HG02571 (cell line): ENCODE results near the gene ACSF3.

Experiments used
- ATAC-seq: cut with Tn5 transposase; IDR thresholded peaks from one replicate; pipeline ENCODE4 v1.9.1; 2021; ENCODE audit warnings: mild to moderate bottlenecking, moderate library complexity; ENCODE audit not compliant: unreplicated experiment

The ACSF3 gene

DNA sequence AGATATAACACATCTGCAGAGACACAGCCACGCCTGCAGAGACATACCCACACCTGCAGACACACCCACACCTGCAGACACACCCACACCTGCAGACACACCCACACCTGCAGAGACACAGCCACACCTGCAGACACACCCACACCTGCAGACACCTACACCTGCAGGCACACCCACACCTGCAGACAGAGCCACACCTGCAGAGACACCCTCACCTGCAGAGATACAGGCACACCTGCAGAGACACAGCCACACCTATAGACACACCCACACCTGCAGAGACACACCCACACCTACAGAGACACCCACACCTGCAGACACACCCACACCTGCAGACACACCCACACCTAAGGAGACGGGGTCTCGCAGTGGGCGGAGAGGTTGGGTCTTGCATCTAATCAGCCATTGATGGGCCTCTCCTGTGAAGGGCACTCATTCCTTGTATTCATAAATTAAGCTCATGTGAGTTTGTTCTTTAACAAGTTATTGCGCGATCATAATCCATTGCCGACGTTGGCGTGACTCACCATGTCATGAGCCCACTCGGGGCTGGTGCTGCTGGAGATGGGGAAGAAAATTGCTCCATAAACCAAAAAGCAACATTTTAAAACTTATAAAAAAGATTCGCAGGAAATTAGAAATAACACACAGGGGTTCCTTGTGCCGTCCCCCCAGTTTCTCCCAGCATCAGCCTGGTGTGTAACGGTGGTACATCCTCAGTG, 49.0 kb downstream of the ACSF3 start:
- no peak for ATAC-seq

DNA sequence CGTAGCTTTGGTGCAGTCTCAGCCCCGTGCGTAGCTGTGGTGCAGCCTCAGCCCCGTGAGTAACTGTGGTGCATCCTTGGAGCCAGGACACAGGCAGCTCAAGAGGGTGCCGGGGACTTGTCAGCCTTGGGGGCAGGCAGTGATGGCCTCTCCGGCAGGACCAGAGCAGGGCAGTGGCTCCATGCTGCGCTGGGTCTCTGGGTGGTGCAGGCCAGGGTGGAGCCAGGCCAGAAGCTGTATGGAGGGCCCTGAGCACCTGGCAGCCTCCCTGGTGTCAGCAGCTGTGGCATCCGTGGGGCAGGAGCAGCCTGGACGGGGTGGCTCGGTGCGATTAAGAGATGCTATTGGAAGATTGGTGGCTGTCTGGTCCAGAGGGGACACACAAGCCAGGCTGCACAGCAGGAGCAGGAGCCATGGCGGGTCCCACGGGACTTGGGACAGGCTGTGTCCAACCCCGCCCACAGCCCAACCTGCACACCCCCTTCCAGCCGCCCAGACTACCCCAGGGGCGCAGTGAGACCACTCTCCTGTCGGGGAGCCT, 49.6 kb downstream of the ACSF3 start:
- no peak for ATAC-seq

DNA sequence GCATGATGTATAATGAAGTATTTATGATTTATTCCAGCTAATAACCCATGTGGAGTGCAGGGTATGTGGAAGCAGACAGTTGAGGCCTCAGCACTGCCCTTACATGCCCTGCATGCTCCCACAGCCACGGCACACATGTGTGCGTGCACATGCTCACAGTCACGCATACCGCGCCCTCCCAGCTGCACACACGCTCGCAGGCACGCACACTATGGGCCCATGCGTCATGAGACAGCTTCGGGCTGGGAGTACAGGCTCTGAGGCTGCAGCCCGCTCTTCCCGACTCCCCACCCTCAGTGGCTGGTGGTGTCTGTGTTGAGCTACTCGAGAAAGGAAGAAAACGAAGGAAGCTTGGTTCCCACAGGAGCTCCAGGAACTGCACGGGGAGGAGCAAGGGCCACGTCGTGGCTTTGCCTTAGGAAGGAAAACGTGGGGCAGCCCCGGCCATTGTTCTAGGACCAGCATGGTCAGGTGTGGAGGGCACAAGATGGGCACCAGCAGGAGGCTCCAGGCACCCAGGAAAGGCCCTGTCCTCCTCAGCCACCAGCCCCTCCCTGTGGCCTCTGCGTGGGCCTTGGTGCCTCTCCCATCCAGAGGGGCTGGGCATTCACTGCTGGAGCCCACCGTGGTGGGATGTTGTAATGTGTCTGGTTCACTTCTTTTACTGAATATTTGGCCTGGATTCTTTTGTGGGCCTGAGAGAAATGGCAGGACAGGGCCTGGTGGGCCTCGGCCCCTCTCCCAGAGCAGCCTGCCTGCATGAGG, 50.4 kb downstream of the ACSF3 start:
- ATAC-seq, result no peak

DNA sequence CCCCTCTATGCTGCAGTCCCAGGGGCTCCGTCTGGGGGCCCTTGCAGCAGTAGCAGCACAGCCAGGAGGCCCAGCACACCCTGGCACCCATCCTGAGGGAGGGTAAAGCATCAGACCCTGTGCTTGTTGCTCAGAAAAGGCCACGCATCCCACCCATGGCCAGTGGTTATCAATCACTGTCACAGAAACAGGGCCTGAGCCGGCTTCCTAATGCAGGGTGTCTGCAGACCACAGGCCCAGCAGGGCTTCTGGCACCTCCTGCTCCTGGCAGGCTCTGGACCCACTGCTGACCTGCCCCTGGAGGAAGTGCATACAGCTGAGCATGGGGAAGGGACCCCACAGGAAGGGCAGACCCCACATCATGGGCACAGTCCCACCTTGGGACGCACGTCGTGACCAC, 51.0 kb downstream of the ACSF3 start:
- ATAC-seq, result no peak

DNA sequence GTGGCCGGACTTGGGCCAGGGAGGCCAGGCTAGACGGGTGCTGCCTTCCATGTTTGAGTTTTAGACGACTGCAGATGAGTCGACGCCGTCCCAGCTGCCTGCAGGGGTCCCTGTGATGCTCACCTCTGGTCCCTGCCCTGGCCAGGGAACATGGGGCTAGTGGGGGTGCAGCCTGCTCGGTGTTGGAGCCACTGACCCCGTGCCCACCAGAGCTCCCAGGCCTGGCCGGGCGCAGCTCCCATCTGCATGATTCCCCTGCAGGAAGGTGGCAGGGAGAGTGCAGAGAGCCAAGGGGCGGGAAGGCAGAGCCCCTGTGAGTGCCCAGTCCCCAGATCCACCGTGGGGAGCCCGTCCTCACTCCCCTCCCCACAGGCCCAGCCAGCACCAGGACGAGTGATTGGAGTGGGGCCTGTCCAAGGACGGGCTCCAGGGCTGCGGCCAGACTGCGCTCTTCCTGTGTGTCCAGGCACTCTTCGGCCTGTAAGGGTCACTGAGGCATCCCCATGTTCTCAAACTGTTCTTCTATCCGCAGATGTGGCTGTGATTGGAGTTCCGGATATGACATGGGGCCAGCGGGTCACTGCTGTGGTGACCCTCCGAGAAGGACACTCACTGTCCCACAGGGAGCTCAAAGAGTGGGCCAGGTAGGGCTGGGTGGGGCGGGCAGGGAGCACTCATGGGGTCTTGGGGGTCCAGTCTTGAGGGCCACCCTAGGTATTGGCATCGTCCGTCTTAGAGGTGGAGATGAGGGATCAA, 51.9 kb downstream of the ACSF3 start:
- ATAC-seq, result no peak

DNA sequence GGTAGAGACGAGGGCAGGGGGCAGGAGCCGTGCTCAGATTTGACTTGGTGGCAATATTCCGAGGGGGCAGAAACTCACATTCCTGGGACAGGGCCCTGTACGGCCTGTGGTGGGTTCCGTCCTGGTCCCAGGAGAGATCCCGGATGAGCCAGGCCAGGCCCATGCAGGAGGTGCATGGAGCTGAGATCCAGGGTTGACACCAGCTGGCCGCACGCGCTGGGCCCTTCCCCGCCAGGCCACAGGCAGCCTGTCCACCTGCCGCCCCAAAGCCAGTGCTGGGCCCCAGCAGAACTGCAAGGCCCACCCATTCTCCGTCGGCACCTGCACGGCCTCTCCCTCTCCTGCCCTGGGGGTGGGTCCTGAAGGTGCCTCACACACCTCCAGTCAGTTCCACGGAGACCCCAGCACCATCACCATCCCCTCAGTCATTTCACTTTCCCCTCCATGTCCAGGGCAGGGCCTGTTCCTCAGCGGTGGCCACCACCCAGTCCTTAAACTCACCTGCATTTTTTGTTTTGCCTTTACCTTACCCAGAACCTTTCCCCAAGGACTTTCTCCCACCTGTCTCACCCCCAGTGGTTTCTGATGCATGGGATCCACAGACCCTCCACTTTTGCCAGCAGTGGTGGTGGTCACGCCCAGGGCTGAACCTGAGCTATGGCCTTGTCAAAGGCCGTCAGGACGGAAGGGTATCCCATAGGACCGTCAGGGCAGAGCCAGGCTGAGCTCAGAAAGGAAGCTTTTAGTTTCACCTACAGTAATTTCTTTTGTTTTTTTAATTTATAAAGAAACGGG, 52.8 kb downstream of the ACSF3 start:
- ATAC-seq, result no peak

DNA sequence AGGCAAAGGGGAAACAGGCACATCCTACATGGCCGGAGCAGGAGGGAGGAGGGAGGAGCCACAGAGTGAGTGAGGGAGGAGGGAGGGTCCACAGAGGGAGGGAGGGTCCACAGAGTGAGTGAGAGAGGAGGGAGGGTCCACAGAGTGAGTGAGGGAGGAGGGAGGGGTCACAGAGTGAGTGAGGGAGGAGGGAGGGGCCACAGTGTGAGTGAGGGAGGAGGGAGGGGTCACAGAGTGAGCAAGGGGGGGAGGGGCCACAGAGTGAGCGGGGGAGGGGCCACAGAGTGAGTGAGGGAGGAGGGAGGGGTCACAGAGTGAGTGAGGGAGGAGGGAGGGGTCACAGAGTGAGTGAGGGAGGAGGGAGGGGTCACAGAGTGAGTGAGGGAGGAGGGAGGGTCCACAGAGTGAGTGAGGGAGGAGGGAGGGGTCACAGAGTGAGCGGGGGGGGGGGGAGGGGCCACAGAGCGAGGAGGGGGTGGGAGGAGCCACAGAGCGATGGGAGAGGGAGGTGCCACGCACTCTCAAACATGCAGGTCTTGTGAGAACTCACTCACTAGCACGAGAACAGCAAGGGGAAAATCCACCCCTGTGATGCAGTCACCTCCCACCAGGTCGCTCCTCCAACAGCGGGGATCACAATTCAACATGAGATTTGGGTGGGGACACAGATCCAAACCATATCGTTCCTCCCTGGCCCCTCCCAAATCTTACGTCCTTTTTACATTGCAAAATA, 53.6 kb downstream of the ACSF3 start:
- ATAC-seq, result no peak

DNA sequence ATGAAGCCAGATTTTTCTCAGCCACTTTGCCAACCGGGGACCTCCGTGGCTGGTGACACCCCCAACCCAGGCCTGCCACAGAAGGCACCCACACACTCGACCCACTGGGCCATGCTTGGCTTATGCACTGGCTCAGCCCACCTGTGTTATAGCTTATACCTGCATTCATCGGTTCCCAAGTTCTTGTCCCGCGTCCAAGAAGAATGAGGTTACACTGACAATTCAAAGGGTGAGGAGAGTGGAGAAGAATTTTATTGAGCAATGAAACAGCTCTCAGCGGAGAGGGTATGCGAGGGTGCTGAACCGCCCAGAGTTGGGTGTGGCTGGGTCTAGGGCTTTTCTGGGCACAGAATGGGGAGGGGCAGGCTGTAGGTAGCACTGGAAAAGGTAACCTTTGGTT, 55.7 kb downstream of the ACSF3 start:
- ATAC-seq, result no peak

DNA sequence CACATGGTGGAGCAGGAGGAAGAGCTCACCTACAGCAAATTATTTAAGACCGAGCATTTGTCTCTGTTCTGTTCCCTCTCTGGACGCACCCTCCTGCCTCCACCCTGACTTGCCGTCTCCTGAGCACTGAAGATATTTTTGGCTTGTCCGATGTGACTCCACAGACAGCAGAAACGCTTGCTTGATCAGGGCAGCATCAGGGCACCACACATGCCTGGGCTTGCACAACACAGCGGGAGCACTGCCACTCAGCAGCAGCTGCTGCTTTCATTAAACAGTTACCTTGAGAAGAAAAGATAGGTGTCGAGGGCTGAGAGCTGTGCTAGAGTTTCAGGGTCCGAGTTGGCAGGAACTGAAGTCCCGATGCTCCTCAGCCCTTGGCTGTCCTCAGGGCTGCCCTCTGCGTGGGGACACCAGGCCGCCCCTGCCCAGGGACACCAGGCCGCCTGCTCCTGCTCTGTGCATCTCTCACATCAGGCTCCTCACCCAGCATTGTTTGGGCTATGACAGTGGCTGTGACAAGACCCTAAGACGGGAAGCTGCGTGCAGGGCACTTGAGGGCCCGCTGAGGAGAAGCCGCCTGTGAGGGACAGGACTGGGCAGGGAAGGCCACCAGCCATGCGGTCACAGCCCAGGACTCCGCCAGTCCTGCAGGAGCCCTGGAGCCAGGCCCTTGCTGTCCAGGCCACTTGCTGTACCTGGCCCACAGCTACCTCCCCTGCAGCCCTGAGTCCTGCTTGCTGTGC, 56.6 kb downstream of the ACSF3 start:
- no peak for ATAC-seq

DNA sequence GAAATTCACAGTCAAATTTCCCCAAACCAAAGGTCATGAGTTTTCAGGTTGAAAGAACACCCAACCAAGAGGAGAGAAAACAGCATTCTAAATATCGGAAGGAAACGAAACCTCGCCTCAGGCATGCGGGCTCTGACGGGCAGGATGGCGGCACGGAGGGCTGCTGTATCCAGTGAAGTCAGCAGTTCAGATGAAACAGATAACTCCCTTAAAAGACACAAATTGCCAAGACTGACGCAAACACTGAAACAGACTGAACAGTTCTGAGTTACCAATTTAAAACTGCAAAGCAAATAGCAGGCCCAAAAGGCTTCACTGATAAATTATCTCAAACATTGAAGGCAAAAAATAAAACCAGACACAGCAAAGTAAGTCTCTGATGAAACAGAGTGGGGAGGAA, 57.3 kb downstream of the ACSF3 start:
- no peak for ATAC-seq

DNA sequence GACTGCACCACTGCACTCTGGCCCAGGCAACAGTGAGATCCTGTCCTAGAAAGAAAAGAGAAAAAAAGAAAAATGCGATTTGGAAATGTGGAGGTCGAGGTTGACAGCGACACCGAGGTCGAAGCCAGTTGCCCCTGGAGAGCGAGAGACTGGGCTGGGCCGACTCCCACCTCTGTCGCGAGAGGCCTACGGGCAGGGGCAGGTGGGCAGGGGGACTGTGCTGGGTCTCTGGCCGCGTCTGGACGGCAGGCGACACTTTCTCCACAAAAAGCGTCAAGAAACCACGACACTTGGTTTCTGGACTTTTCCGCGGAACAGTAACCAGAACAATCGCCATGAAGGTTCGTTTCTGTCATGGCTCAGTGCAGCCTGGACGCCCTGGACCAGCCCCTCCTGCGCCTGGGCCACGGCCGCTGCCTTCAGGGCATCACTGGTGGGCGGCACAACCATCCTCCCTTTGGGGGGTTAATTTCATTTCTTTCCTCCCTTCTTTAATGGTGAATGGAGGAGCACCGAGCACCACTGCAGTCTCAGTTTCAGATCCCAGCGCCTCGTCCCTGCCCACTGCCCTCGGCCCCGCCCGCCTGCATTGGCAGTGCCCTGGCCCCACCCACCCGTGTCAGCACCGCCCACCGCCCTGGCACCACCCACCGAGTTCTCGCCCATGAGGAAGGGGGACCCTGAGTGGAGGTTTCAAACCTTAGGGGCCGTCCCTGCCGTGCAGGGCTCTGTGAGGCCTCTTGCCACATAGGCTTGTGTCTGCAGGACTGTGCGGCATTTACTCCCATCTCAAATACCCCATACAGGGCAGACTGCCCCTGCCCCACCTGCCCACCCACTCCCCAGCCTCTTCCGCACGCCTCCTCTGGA, 59.4 kb downstream of the ACSF3 start:
- no peak for ATAC-seq

DNA sequence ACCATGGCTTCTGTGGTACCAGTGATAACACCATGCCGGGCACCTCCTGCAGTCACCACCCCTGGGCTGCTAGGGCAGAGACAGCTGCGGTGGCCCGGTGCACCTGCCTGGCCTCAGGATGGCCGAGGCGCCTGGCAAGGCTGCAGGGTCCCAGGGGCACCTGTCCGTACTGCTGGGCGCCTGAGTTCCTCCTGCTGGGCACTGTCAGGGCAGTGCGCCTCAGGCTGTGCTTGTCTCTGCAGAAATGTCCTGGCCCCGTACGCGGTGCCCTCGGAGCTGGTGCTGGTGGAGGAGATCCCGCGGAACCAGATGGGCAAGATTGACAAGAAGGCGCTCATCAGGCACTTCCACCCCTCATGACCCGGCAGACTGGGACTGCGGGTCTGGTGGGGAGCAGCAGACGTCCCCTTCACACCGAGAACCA, 60.2 kb downstream of the ACSF3 start:
- ATAC-seq, result no peak

DNA sequence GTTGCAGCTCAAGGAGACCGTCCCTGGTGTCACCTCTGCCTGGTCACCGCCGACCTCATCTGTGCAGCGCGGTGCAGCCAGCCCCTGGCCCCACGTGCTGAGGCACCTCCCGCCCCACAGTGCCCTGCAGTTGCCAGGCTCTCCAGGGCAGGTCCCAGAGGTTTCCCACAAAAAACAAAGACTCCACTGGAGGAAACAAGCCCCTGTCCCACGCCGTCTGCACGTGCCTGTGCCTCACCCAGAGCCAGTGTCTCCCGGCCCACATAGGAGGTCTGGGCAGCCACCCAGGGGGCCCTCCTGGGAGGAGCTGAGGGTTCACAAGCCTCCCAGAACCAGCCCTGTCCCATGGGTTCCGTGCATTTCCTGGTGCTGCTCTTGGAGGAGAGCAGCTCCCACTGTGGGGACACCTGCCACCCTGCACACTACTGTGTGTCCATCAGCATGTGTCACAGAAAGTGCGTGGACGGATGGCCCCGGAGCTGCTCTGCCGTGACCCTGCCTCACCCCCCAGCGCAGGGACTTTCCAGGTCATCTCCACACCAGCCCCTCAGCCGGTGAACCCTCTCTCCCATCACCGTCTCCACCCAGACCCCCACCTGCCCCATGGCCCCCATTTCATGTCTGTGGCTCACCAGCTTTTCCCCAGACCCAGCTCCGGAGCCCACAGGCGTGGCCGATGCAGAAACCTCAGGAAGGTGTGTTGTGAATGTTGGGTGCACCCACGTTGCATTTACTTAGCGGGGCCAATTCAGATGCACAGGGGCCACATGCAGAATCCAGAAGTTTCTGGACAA, 60.9 kb downstream of the ACSF3 start:
- no peak for ATAC-seq

DNA sequence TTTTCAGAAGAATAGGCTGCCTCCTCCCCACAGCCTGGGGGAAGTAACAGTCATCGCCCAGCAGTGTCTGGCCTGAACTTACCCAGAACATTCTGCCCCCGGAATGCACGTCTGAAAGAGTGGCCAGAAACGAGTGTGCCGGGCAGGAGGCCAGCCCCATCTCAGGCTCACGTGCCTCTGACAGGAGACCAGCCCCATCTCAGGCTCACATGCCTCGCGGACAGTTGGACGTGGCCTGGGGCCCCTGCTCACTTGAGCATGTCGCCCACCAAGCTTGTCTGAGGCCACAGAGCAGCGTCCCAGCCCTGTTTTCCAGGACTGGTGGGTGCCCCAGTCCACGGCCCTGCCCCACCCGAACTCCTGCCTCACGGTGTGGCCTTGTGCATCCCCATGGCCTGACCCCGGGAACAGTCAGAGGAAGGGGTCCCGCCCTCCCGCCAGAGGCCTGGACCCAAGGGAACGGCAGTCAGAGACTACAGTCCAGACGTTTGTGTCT, 61.6 kb downstream of the ACSF3 start:
- no peak for ATAC-seq

DNA sequence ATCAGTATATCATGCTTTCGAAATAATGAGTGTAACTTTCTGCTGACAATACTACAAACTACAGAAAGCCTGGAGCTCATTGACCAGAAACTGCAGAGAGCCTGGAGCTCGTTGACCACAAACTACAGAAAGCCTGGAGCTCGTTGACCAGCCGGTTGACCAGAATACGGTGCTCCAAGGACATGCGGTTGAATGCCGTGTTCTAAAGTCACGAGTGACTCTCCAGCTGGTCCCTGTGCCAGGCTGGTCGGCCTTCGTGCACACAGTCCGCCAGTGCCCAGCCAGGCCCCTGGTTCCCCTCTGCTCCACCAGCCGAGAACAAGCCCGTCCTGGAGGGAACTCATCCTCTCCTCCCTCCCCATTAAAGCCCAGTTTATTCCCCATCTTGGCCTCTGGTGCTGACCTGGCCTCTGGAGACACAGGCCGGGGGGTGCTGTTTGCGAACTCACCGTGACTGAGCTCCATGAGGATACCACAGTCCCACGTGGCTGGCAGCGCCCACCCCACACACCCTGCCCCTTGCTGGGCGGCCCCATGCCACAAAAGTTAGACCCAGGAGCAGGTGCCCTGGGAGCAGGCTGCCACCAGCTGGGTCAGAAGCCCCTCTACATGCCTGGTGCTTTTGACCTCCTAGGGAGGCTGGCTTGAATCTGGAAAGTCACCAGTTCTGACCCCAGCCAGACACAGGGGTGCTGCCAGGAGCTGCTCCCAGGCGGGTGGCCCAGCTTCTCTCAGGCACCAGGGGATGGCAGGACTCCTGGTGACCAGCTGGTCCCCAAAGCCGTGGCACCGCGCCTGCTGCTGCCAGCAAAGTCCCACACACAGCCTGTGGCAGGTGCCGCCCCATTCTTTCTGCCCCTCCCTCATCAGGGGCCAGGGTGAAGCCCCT, 62.4 kb downstream of the ACSF3 start:
- no peak for ATAC-seq
